T1000 (cell line): ENCODE data around the gene PLAC1.
A peak's percentile ranks its signal among the peaks of the same experiment; 100 is the strongest.

Experiments
- DNase-seq: peaks from one replicate; lab custom pipeline; 2025; ENCODE audit warnings: mixed read lengths; lab: John Stamatoyannopoulos, UW

The PLAC1 gene

DNA sequence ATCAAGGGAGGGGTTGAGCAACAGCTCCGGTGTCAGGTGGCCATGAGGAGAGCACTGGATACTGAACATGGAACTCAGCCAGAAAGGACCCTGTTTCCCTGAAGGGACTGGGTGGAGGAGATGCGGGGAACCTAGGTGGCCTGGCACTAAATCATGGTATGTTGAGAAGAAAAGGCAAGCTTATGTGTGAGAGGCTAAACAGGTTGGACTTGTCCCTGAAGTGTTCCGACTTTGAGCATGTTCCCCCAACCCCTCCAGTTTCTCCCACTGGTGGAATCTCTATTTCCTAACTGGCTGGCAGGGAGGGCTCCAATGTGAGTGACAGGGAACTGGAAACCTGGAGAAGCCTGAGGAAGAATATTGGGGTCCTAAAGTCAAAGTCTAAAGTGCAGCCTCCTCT, 69.5 kb downstream of the PLAC1 start:
- DNase-seq = no peak

GRCh38 chrX:134580907-134581306, 77.4 kb downstream of the PLAC1 start:
- DNase-seq = no peak

- no peak for DNase-seq
Observed at GRCh38 chrX:134573683-134574035, 84.6 kb downstream of the PLAC1 start.

DNA sequence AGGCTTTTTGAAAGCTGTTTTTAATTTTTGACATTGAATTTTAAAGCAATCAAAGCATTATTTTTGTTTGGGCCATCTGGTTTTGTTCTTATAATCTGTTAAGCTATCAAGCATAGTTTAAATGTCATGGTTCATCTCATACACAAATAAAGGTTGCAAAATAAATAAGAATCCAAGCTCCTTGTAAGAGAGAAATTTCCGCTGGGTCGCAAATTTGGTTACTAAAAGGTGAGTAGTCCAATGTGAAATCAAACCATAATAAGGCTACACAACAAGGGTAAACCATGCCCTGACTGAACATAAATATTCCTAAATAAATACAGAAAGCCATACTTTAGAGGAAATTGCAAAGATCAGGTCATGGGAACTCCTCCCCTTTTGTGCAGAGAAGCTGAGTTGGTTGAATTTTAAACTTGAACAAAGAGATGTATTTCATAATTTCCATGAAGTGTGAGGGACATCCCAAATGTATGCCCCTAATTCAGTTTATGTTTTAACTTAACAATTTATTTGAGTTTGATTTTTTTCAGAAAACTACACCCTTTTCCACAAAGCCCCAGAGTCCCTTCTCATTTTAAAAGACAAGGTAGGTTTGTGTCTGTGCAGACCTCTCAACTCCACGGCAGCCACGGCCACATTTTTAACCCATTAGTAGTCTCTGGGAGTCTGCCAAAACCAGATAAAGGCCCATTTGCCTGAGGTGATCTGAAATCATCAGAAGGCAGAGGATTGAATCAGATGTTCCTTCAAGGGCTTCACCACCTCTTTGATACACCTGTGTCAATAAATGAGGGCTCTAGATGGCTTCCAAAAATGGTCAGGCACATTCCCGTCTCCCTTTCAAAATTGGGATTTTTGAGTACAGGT, 85.2 kb downstream of the PLAC1 start:
- DNase-seq = peak; percentile 3

DNA sequence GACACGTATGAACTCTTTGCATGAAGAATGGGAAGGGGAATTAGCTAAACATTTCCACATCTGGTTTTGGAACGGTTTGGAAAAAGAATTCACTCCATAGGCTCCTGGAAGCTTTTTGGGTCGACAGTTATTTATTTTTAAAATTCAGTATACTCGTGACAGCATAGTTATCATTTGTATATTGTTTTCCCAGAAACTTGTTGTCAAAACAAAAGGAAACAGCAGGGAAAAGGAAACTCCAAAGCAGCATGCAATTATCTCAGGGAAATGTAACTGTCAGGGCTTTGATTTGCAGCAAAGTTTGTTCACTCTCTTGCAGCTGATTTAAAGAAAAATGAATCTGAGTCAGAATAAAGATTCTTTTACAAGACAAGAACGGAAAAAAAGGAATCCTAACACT, 86.5 kb downstream of the PLAC1 start:
- DNase-seq = no peak

DNA sequence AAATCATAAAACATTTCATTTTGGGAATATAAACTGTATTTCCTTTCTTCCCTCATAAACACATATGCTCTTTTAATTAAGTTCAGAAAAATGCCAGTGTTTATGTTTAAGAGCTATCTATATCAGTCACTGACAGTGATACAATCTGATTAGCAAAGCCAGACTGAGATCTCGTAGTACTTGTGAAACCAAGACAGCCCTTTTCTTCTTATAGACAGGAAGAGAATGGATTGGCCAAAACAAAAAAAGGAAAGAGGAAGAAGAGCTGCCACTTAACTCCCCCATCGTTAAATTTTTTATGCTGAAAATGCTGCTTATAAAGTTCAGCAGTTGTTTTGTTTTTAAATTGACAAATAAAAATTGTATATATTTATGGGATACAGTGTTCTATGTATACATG, 87.4 kb downstream of the PLAC1 start:
- no peak for DNase-seq

DNA sequence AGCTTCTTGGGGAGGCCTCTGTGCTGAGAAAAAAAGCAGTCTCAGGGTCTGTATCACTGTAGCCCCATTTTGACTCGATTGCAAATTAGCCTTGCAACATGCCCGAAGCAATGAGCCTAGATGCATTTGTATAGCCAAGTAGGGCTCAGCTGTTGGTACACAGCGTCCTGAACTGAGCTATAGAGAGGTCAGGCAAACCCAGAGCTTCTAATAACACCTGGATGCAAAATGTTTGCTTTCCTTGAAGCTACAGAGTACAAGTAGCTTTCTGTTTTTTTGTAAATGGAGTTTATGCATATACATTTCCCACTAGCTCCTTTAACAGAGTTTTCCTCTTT, 87.8 kb downstream of the PLAC1 start:
- DNase-seq = no peak

DNA sequence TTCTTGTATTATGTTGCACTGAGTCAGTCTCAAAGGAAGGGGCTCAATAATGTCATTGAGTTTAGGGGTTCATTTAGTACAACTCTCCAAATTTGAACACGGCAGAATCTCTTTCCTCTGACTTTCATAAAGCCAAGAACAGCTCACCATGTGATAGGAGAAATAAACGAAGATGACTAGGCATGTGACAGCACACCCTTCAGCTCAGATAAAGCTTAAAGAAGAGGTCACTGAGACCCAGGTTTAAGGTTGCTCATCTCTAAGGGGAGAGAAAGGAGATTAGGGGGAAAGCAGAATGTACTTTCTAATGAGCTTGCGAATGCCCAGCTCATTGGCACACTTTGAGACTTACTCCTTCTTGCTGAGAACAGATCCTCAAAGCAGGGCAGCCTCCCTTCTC, 89.0 kb downstream of the PLAC1 start:
- DNase-seq = no peak

DNA sequence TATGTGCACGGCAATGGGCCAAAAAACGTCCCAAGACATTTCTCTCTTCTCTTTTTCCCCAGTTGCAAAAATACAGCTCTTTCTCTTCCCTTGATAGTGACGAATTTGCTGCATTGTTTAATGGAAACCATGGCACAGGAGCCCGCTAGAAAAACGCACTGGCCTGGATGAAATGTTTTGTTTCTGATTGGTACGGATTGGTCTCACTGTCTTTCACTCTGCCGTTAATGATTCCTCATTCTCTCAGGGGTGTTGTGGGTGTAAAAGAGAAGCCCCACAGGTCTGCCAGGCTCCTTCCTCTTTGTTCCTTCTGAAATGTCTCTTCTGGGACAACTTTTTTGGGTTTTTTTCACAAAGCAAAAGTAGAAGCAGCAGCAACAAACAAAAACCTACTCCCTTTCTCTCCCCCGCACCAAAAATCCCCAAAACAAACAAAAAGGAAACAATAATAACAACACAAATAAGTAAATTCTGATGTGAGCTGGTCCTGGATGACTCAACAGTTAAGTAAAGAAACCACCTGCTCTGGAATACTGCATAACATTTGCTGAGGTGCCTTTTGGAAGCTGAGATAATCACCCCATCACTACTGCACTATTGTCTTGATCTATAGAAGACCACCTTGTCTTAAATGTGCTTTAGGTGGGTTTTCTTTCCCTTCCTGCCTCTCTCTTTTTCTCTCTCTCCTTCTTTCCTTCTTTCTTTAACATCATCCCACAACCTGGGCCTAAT, 89.8 kb downstream of the PLAC1 start:
- no peak for DNase-seq

GRCh38 chrX:134566506-134566905, 91.8 kb downstream of the PLAC1 start:
- DNase-seq = no peak

DNA sequence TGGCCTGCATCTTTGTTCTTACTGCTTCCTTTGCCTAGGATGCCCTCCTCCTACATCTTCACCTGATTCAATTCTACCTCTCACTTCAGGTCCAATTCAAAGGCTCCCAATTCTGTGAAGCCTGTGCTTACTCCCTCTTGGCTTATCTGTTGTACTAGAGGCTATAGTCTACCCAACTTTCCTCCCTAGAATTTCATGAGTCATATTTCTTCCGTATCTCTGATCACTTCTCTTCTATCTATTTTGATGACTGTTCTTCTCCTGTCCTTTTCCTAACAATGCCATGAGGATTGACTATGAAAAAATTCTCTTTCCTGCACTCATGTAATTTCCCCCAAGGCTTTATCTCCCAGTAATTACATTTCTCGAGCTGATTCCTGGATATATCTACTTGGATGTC, 96.3 kb downstream of the PLAC1 start:
- DNase-seq = no peak

GRCh38 chrX:134558133-134558532, 100.1 kb downstream of the PLAC1 start:
- no peak for DNase-seq

GRCh38 chrX:134554291-134554690, 104.0 kb downstream of the PLAC1 start:
- no peak for DNase-seq

DNA sequence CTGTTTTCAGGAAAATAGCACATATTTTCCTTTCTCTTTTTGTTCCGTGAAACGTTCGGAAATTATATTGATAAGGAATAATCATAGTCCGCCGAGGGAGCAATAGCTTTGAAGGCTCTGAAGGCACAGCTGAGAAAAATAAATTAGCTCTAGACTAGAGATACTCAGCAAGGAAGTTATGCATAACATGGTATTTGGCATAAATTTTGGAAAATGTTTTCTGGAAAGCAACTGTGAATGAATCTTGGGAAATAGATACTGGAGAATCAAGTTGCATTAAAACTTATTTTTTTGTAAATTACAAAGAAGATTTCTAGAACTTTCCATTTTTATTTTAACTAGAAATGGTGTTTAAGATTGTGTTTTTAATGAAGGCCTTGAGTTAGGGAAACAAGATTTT, 105.9 kb downstream of the PLAC1 start:
- DNase-seq = no peak

- no peak for DNase-seq
Observed at GRCh38 chrX:134551376-134552048, 106.8 kb downstream of the PLAC1 start.

GRCh38 chrX:134548257-134549201, 109.7 kb downstream of the PLAC1 start:
- no peak for DNase-seq

DNA sequence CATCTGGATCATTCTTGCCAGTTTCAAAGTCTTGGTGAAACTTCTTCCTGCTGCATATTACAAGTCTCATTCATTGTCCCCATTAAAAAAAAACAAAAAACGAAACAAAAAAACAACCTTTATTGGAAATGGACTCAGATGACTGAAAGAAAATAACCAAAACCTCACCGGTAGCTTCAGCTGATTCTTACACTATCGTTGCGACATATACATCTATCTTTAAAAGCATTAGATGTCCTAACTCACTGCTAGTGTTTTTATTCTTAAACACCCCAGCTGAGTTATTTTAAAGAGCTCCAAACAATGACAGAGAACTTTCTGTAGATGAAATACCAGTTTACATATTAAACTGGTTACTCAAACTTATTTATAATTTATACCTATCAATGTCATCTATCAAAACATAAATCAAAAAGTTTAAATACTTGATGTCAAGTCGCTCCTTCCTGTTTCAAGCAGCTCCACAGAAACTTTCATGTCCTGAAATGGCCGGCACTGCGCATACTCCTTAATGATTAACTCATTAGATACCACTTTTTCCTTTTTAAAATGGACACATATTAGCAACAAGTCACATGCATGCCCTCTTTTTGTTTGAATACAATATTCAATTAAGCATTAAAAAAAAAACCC, 111.1 kb downstream of the PLAC1 start:
- DNase-seq = no peak

GRCh38 chrX:134546187-134546586, 112.1 kb downstream of the PLAC1 start:
- DNase-seq = no peak

GRCh38 chrX:134545510-134545909, 112.8 kb downstream of the PLAC1 start:
- no peak for DNase-seq

- no peak for DNase-seq
Observed at GRCh38 chrX:134544513-134545151, 113.6 kb downstream of the PLAC1 start.

- no peak for DNase-seq
Observed at GRCh38 chrX:134544135-134544512, 114.1 kb downstream of the PLAC1 start.
